OCI-LY1 (cell line): ENCODE measurements around the gene KCNJ9.

Experiments used
- H2AFZ ChIP-seq: fragments of 200-600 bp; sonication (generic), shearing (Covaris generic); 2 replicates; pipeline ENCODE4 v1.6.0; 2014; ENCODE audit warnings: antibody characterized with exemption, mild to moderate bottlenecking, low read length
- H3F3A ChIP-seq: fragments of 200-600 bp; sonication (generic), shearing (Covaris generic); 2 replicates; pipeline ENCODE4 v1.6.0; 2014; ENCODE audit warnings: mild to moderate bottlenecking, antibody characterized with exemption, low read length, moderate library complexity; ENCODE audit not compliant: insufficient read depth
- H3K27ac ChIP-seq: fragments of 200-600 bp; sonication (generic); 2 replicates; pipeline ENCODE4 v1.5.1; 2014; ENCODE audit warnings: low read length, mixed run types, mild to moderate bottlenecking, low read depth; ENCODE audit not compliant: poor library complexity, severe bottlenecking
- H3K27me3 ChIP-seq: fragments of 200-600 bp; sonication (generic); 2 replicates; pipeline ENCODE4 v1.6.0; 2014; ENCODE audit warnings: antibody characterized with exemption, mild to moderate bottlenecking, low read length, moderate library complexity; ENCODE audit not compliant: insufficient read depth
- H3K36me3 ChIP-seq: fragments of 200-600 bp; sonication (generic); 2 replicates; pipeline ENCODE4 v1.6.1; 2014; ENCODE audit warnings: mild to moderate bottlenecking, antibody characterized with exemption, low read length, moderate library complexity, mixed read lengths; ENCODE audit not compliant: insufficient read depth
- H3K4me1 ChIP-seq: fragments of 200-600 bp; sonication (generic); 2 replicates; pipeline ENCODE4 v1.5.1; 2014; ENCODE audit warnings: mild to moderate bottlenecking, low read length, moderate library complexity; ENCODE audit not compliant: insufficient read depth, severe bottlenecking
- H3K4me2 ChIP-seq: fragments of 200-600 bp; sonication (generic), shearing (Covaris generic); 2 replicates; pipeline ENCODE4 v1.6.1; 2014; ENCODE audit warnings: low read length
- H3K4me3 ChIP-seq: fragments of 200-600 bp; sonication (generic); 2 replicates; pipeline ENCODE4 v1.5.1; 2014; ENCODE audit warnings: low read length, low read depth, mild to moderate bottlenecking, mixed read lengths; ENCODE audit not compliant: poor library complexity, severe bottlenecking
- H3K79me2 ChIP-seq: fragments of 200-600 bp; shearing (Covaris generic); 2 replicates; pipeline ENCODE4 v1.6.1; 2016; ENCODE audit warnings: mixed run types, low read length, mixed read lengths; ENCODE audit not compliant: insufficient read depth
- H3K9ac ChIP-seq: fragments of 200-600 bp; sonication (generic), shearing (Covaris generic); 2 replicates; pipeline ENCODE4 v1.6.1; 2014; ENCODE audit warnings: mild to moderate bottlenecking, low read length, mixed read lengths
- H3K9me2 ChIP-seq: fragments of 200-600 bp; sonication (generic), shearing (Covaris generic); 2 replicates; pipeline ENCODE4 v1.6.1; 2014; ENCODE audit warnings: low read depth, mild to moderate bottlenecking, low read length, mixed read lengths
- H3K9me3 ChIP-seq: fragments of 200-600 bp; shearing (Covaris generic); 2 replicates; pipeline ENCODE4 v1.6.1; 2014; ENCODE audit warnings: low read length, mixed read lengths
- H4K20me1 ChIP-seq: fragments of 200-600 bp; sonication (generic), shearing (Covaris generic); 2 replicates; pipeline ENCODE4 v1.6.0; 2016; ENCODE audit warnings: mild to moderate bottlenecking, low read length; ENCODE audit not compliant: insufficient read depth
- EZH2 ChIP-seq: fragments of 200-600 bp; sonication (generic), shearing (Covaris generic); IDR thresholded peaks from 2 replicates; pipeline ENCODE4 v1.8.0; 2017; ENCODE audit warnings: borderline replicate concordance, mixed run types, mild to moderate bottlenecking, antibody characterized with exemption, low read length, moderate library complexity, mixed read lengths
- TF ChIP-seq, protein P1 (sequence below): fragments of 200-600 bp; sonication (generic), shearing (Covaris generic); IDR thresholded peaks from 2 replicates; pipeline ENCODE4 v1.5.1; 2017; ENCODE audit warnings: mild to moderate bottlenecking, antibody characterized with exemption, low read length, moderate library complexity, mixed read lengths

The KCNJ9 gene

DNA sequence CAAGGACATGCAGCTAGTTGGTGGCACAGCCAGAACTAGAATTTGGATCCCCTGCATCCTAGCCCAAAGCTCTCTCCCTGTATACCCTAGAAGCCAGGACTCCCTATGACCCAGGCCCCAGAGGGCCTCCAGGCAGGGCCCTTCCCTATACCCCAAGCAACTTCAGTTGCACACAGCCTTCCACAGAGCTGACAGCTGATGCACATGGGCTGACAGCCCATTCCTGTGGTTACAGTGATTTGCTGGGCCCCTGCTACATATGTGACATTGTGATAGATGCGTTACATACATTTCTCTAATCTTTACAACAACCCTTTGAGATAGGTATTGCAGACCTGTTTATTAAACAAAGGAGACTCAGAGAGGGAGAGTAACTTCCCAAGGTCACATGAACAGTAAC lies 40.0 kb downstream of the KCNJ9 start:
- H3K79me2 ChIP-seq, result no peaks in the 10 kb centered on the region
- H3F3A ChIP-seq, result no peaks in the 10 kb centered on the region
- no peak overlapping the region for H3K4me2 ChIP-seq
- no peaks in the 10 kb centered on the region for H3K27me3 ChIP-seq
- H2AFZ ChIP-seq, result no peak overlapping the region
- H3K9ac ChIP-seq, result no peak overlapping the region
- TF ChIP-seq, protein P1, sequence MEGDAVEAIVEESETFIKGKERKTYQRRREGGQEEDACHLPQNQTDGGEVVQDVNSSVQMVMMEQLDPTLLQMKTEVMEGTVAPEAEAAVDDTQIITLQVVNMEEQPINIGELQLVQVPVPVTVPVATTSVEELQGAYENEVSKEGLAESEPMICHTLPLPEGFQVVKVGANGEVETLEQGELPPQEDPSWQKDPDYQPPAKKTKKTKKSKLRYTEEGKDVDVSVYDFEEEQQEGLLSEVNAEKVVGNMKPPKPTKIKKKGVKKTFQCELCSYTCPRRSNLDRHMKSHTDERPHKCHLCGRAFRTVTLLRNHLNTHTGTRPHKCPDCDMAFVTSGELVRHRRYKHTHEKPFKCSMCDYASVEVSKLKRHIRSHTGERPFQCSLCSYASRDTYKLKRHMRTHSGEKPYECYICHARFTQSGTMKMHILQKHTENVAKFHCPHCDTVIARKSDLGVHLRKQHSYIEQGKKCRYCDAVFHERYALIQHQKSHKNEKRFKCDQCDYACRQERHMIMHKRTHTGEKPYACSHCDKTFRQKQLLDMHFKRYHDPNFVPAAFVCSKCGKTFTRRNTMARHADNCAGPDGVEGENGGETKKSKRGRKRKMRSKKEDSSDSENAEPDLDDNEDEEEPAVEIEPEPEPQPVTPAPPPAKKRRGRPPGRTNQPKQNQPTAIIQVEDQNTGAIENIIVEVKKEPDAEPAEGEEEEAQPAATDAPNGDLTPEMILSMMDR, result no peak
- no peak for TF ChIP-seq EZH2
- no peaks in the 10 kb centered on the region for H3K36me3 ChIP-seq
- no peaks in the 10 kb centered on the region for H3K4me1 ChIP-seq
- no peak overlapping the region for H3K27ac ChIP-seq
- H3K4me3 ChIP-seq, result no peak overlapping the region
- no peaks in the 10 kb centered on the region for H3K9me3 ChIP-seq
- no peaks in the 10 kb centered on the region for H3K9me2 ChIP-seq
- no peaks in the 10 kb centered on the region for H4K20me1 ChIP-seq

DNA sequence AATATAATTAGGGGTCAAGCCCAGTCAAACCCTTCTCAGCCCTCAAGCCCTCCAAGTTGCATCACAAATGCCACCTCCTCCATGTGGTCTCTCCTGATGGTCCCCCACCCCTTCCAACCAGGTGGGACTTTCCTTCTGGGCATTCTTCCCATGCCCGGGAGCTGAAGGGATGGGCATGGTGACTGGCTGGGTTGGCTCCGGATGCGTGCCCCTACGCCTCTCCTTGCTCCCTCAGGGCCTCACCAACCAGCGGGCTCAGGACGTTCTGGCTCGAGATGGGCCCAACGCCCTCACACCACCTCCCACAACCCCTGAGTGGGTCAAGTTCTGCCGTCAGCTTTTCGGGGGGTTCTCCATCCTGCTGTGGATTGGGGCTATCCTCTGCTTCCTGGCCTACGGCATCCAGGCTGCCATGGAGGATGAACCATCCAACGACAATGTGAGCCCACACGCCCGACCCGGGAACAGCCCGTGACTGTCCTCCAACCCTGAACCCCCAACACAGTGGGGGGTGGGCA lies 41.7 kb downstream of the KCNJ9 start:
- Histone ChIP-seq H3K4me2 (no peak overlapping the region), H3F3A (no peaks in the 10 kb centered on the region), H3K27me3 (no peaks in the 10 kb centered on the region), H3K9me2 (no peaks in the 10 kb centered on the region), H3K4me3 (no peak overlapping the region), H2AFZ (no peak overlapping the region), H3K9me3 (no peaks in the 10 kb centered on the region), H4K20me1 (no peaks in the 10 kb centered on the region), H3K4me1 (no peaks in the 10 kb centered on the region), H3K27ac (no peak overlapping the region), H3K36me3 (no peaks in the 10 kb centered on the region), H3K79me2 (no peaks in the 10 kb centered on the region), H3K9ac (no peak overlapping the region)
- TF ChIP-seq, protein P1, result no peak
- TF ChIP-seq EZH2, result no peak

GRCh38 chr1:160123726-160124125 lies 42.4 kb downstream of the KCNJ9 start:
- Histone ChIP-seq H3K79me2 (no peaks in the 10 kb centered on the region), H3K4me3 (no peak overlapping the region), H3K9ac (no peak overlapping the region), H4K20me1 (no peaks in the 10 kb centered on the region), H3K4me1 (no peaks in the 10 kb centered on the region), H3K4me2 (no peak overlapping the region), H3F3A (no peaks in the 10 kb centered on the region), H3K36me3 (no peaks in the 10 kb centered on the region), H3K27ac (no peak overlapping the region), H2AFZ (no peak overlapping the region), H3K9me3 (no peaks in the 10 kb centered on the region), H3K9me2 (no peaks in the 10 kb centered on the region), H3K27me3 (no peaks in the 10 kb centered on the region)
- TF ChIP-seq, protein P1, result no peak
- no peak for TF ChIP-seq EZH2
